OCI-LY3 (cell line): ENCODE measurements around the gene KLHL18.

Source experiments
- H2AFZ ChIP-seq: fragments of 200-600, 300-600 bp; shearing (Covaris generic); 2 replicates; pipeline ENCODE4 v1.6.0; 2014; ENCODE audit warnings: antibody characterized with exemption, low read depth, low read length
- H3K27ac ChIP-seq: fragments of 200-600, 300-600 bp; sonication (generic); 2 replicates; pipeline ENCODE4 v1.5.1; 2014; ENCODE audit warnings: mild to moderate bottlenecking, low read length, moderate library complexity, mixed read lengths
- H3K27me3 ChIP-seq: fragments of 200-600, 300-600 bp; sonication (generic); 2 replicates; pipeline ENCODE4 v1.6.1; 2014; ENCODE audit warnings: low read depth, low read length, mixed read lengths
- H3K36me3 ChIP-seq: fragments of 200-600, 300-600 bp; sonication (generic); replicated peaks from 2 replicates; pipeline ENCODE3; 2014; ENCODE audit warnings: low read depth, low read length, mixed read lengths
- H3K4me1 ChIP-seq: fragments of 300-600, 200-600 bp; sonication (generic); 2 replicates; pipeline ENCODE4 v1.6.1; 2014; ENCODE audit warnings: low read length, mixed read lengths
- H3K4me2 ChIP-seq: fragments of 200-600, 300-600 bp; sonication (generic); 2 replicates; pipeline ENCODE4 v1.6.1; 2014; ENCODE audit warnings: low read length, mixed read lengths
- H3K4me3 ChIP-seq: fragments of 300-600, 200-600 bp; sonication (generic); 2 replicates; pipeline ENCODE4 v1.5.1; 2014; ENCODE audit warnings: antibody characterized with exemption, mild to moderate bottlenecking, low read length, moderate library complexity
- H3K79me2 ChIP-seq: fragments of 300-600, 200-600 bp; shearing (Covaris generic); 2 replicates; pipeline ENCODE4 v1.6.1; 2014; ENCODE audit warnings: mild to moderate bottlenecking, low read length, mixed read lengths
- H3K9ac ChIP-seq: fragments of 300-600, 200-600 bp; shearing (Covaris generic); 2 replicates; pipeline ENCODE4 v1.6.0; 2014; ENCODE audit warnings: mild to moderate bottlenecking, low read length, moderate library complexity
- H3K9me3 ChIP-seq: fragments of 200-600, 300-600 bp; shearing (Covaris generic); 2 replicates; pipeline ENCODE4 v1.6.1; 2014; ENCODE audit warnings: low read length, mixed read lengths; ENCODE audit not compliant: insufficient read depth
- H4K20me1 ChIP-seq: fragments of 200-600, 300-600 bp; sonication (generic); 2 replicates; pipeline ENCODE4 v1.6.1; 2016; ENCODE audit warnings: low read length, mixed read lengths; ENCODE audit not compliant: insufficient read depth
- CTCF ChIP-seq: fragments of 200-600, 300-600 bp; sonication (generic); IDR thresholded peaks from 2 replicates; pipeline ENCODE4 v1.5.1; 2014; ENCODE audit warnings: antibody characterized with exemption, low read length, low read depth
- EZH2phosphoT487 ChIP-seq: fragments of 200-600 bp; shearing (Covaris generic); IDR thresholded peaks from 2 replicates; pipeline ENCODE4 v1.6.1; 2018; ENCODE audit warnings: antibody characterized with exemption, mixed run types, low read depth

Gene KLHL18

GRCh38 chr3:47339951-47340350 is 57.2 kb downstream of the KLHL18 start:
- Histone ChIP-seq H3K9ac (no peak overlapping the region), H3K27ac (no peak overlapping the region), H3K27me3 (no peaks in the 10 kb centered on the region), H3K4me3 (no peak overlapping the region), H3K9me3 (no peaks in the 10 kb centered on the region), H3K4me2 (no peak overlapping the region), H3K4me1 (no peaks in the 10 kb centered on the region), H3K79me2 (no peaks in the 10 kb centered on the region), H2AFZ (no peak overlapping the region), H4K20me1 (no peaks in the 10 kb centered on the region), H3K36me3 (peaks cover 46% of the 10 kb centered on the region)
- TF ChIP-seq EZH2phosphoT487, result no peak
- no peak for TF ChIP-seq CTCF

- Histone ChIP-seq H4K20me1 (no peaks in the 10 kb centered on the region), H3K27me3 (no peaks in the 10 kb centered on the region), H3K4me2 (no peak overlapping the region), H3K4me3 (no peak overlapping the region), H3K79me2 (no peaks in the 10 kb centered on the region), H3K9ac (no peak overlapping the region), H3K36me3 (peaks cover 49% of the 10 kb centered on the region), H3K9me3 (no peaks in the 10 kb centered on the region), H3K4me1 (no peaks in the 10 kb centered on the region), H2AFZ (no peak overlapping the region), H3K27ac (no peak overlapping the region)
- TF ChIP-seq EZH2phosphoT487, result no peak
- no peak for TF ChIP-seq CTCF
Measured at GRCh38 chr3:47340866-47341265, 58.1 kb downstream of the KLHL18 start.

GRCh38 chr3:47342151-47342550 is 59.4 kb downstream of the KLHL18 start:
- H3K79me2 ChIP-seq, result no peaks in the 10 kb centered on the region
- no peaks in the 10 kb centered on the region for H3K9me3 ChIP-seq
- no peak overlapping the region for H3K27ac ChIP-seq
- H3K4me2 ChIP-seq, result no peak overlapping the region
- no peaks in the 10 kb centered on the region for H3K27me3 ChIP-seq
- no peak overlapping the region for H3K9ac ChIP-seq
- no peak overlapping the region for H2AFZ ChIP-seq
- peaks cover 49% of the 10 kb centered on the region for H3K36me3 ChIP-seq
- no peak overlapping the region for H3K4me3 ChIP-seq
- H4K20me1 ChIP-seq, result no peaks in the 10 kb centered on the region
- no peak for TF ChIP-seq EZH2phosphoT487
- TF ChIP-seq CTCF, result no peak
- peaks cover 12% of the 10 kb centered on the region for H3K4me1 ChIP-seq

GRCh38 chr3:47342812-47343211 is 60.1 kb downstream of the KLHL18 start:
- Histone ChIP-seq H3K27me3 (no peaks in the 10 kb centered on the region), H4K20me1 (peaks cover 4% of the 10 kb centered on the region; the same call in 1 of the 2 replicates), H3K27ac (no peak overlapping the region), H3K9me3 (no peaks in the 10 kb centered on the region), H3K4me2 (no peak overlapping the region), H3K4me3 (no peak overlapping the region), H2AFZ (no peak overlapping the region), H3K79me2 (no peaks in the 10 kb centered on the region), H3K36me3 (peaks cover 43% of the 10 kb centered on the region), H3K9ac (no peak overlapping the region), H3K4me1 (peaks cover 17% of the 10 kb centered on the region)
- TF ChIP-seq CTCF, result no peak
- no peak for TF ChIP-seq EZH2phosphoT487
